ENCODE data around the gene FXYD7.
A peak's percentile ranks its signal among the peaks of the same experiment; 100 is the strongest.

FXYD7 gene

DNA sequence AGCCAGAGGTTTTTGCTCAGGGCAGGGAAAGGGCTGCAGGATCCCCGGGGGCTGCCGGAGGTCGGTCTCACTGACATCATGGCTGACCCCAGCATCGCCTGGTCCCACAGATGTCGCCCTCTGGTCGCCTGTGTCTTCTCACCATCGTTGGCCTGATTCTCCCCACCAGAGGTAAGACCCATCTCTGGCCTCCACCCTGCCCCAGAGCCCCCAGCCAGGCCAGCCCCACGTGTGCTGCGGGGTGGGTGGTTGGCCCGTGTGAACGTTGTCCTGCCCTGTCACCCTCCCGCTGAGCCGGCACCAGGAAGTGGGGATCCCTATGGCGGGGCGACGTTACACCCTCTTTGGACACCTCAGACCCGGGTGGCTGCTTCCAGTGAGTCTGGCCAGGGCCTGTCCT is 12.4 kb downstream of the FXYD7 start:
- Histone ChIP-seq H3K9me3 (ENCODE audit: control insufficient read depth, low read length) (no peaks in the 10 kb centered on the region), H3K27me3 (replicated peaks; ENCODE audit: control insufficient read depth, insufficient read depth, low read length, poor library complexity, severe bottlenecking) (no peaks in the 10 kb centered on the region), H3K36me3 (ENCODE audit: control insufficient read depth, insufficient read depth, low read length) (peaks cover 43% of the 10 kb centered on the region), H3K4me3 (ENCODE audit: insufficient read depth, low read depth, low read length, poor library complexity, severe bottlenecking) (peak overlapping the region; percentile 99), H3K27ac (ENCODE audit: insufficient read depth, low read length, poor library complexity, severe bottlenecking) (peak overlapping the region; percentile 93), H3K4me1 (ENCODE audit: control insufficient read depth, insufficient read depth, low read length, poor library complexity, severe bottlenecking) (peaks cover 32% of the 10 kb centered on the region)
- no peak for DNase-seq

GRCh38 chr19:35155981-35156672 is 13.1 kb downstream of the FXYD7 start:
- H3K4me3 ChIP-seq (ENCODE audit: insufficient read depth, low read depth, low read length, poor library complexity, severe bottlenecking) = peak overlapping the region; percentile 99
- peaks cover 50% of the 10 kb centered on the region for H3K36me3 ChIP-seq (ENCODE audit: control insufficient read depth, insufficient read depth, low read length)
- no peaks in the 10 kb centered on the region for H3K27me3 ChIP-seq (replicated peaks; ENCODE audit: control insufficient read depth, insufficient read depth, low read length, poor library complexity, severe bottlenecking)
- peaks cover 32% of the 10 kb centered on the region for H3K4me1 ChIP-seq (ENCODE audit: control insufficient read depth, insufficient read depth, low read length, poor library complexity, severe bottlenecking)
- no peak for DNase-seq
- H3K9me3 ChIP-seq (ENCODE audit: control insufficient read depth, low read length) = no peaks in the 10 kb centered on the region
- peak overlapping the region; percentile 93 for H3K27ac ChIP-seq (ENCODE audit: insufficient read depth, low read length, poor library complexity, severe bottlenecking)

DNA sequence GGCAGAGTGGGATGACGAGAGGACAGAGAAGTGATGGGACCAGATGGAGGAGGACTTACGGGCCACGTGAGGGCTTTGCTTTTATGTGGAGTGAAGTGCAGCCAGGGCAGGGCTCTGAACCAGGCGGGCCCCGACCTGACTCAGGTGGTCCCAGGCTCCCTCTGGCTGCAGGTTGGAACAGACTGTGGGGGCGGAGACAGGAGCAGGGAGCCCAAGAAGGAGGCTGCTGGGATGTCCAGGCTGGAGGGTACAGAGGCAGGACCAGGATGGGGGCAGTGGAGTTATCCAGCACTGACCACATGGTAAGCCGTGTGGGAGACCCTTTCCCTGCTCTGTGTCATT is 13.6 kb downstream of the FXYD7 start:
- Histone ChIP-seq H3K36me3 (ENCODE audit: control insufficient read depth, insufficient read depth, low read length) (peaks cover 55% of the 10 kb centered on the region), H3K4me1 (ENCODE audit: control insufficient read depth, insufficient read depth, low read length, poor library complexity, severe bottlenecking) (peaks cover 32% of the 10 kb centered on the region), H3K27me3 (replicated peaks; ENCODE audit: control insufficient read depth, insufficient read depth, low read length, poor library complexity, severe bottlenecking) (no peaks in the 10 kb centered on the region), H3K4me3 (ENCODE audit: insufficient read depth, low read depth, low read length, poor library complexity, severe bottlenecking) (peak overlapping the region; percentile 15), H3K9me3 (ENCODE audit: control insufficient read depth, low read length) (no peaks in the 10 kb centered on the region), H3K27ac (ENCODE audit: insufficient read depth, low read length, poor library complexity, severe bottlenecking) (peak overlapping the region; percentile 93)
- DNase-seq = no peak

GRCh38 chr19:35157431-35157830 is 14.4 kb downstream of the FXYD7 start:
- no peak for DNase-seq
- Histone ChIP-seq H3K4me3 (ENCODE audit: insufficient read depth, low read depth, low read length, poor library complexity, severe bottlenecking) (no peak overlapping the region), H3K27me3 (replicated peaks; ENCODE audit: control insufficient read depth, insufficient read depth, low read length, poor library complexity, severe bottlenecking) (no peaks in the 10 kb centered on the region)

GRCh38 chr19:35159606-35160005 is 16.6 kb downstream of the FXYD7 start:
- Histone ChIP-seq H3K4me1 (ENCODE audit: control insufficient read depth, insufficient read depth, low read length, poor library complexity, severe bottlenecking) (peaks cover 23% of the 10 kb centered on the region), H3K27me3 (replicated peaks; ENCODE audit: control insufficient read depth, insufficient read depth, low read length, poor library complexity, severe bottlenecking) (no peaks in the 10 kb centered on the region), H3K4me3 (ENCODE audit: insufficient read depth, low read depth, low read length, poor library complexity, severe bottlenecking) (no peak overlapping the region), H3K36me3 (ENCODE audit: control insufficient read depth, insufficient read depth, low read length) (peaks cover 85% of the 10 kb centered on the region), H3K9me3 (ENCODE audit: control insufficient read depth, low read length) (no peaks in the 10 kb centered on the region), H3K27ac (ENCODE audit: insufficient read depth, low read length, poor library complexity, severe bottlenecking) (no peak overlapping the region)
- DNase-seq = no peak

More at GRCh38 chr19:35157431-35157830, 14.4 kb downstream of the FXYD7 start:
- H3K4me1 ChIP-seq (ENCODE audit: control insufficient read depth, insufficient read depth, low read length, poor library complexity, severe bottlenecking) = peaks cover 32% of the 10 kb centered on the region
- peak overlapping the region; percentile 19 for H3K27ac ChIP-seq (ENCODE audit: insufficient read depth, low read length, poor library complexity, severe bottlenecking)
- no peaks in the 10 kb centered on the region for H3K9me3 ChIP-seq (ENCODE audit: control insufficient read depth, low read length)
- H3K36me3 ChIP-seq (ENCODE audit: control insufficient read depth, insufficient read depth, low read length) = peaks cover 63% of the 10 kb centered on the region

DNA sequence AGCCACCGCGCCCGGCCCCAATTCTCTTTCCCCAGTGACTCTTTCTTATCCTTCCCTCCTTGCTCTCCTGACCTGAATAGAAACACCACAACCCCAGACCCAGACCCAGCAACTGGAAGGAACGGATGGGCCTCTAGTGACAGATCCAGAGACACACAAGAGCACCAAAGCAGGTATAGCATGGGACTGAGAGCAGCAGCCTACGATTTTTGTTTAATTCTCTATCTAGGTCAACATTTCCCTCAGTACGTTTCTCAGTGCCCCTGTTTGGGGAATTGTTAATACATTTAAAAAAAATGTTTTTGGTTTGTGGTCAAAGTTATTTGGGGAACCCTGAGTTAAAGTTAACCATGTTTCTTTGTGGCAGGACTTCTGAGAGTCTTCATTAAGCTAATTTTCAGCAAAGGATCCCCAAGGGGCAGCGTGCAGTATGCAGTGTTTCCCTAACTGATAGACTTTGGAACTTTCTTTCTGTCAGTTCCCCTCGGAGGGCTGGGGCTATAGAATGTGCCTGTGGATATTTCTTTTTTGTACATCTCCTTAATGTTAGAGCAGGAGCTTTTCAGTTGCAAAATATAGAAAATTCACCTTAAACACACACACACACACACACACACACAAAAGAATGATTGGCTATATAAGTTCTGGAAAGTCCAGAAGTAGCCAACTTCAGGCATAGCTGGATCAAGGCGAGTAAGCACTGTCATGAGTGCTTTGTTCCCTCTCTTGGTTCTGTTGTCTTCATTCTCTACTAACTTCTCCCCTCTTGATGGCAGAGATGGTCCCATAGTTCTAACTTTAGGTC is 17.8 kb downstream of the FXYD7 start:
- H3K27ac ChIP-seq (ENCODE audit: insufficient read depth, low read length, poor library complexity, severe bottlenecking) = no peak overlapping the region
- DNase-seq = no peak
- H3K4me1 ChIP-seq (ENCODE audit: control insufficient read depth, insufficient read depth, low read length, poor library complexity, severe bottlenecking) = peaks cover 19% of the 10 kb centered on the region
- peaks cover 96% of the 10 kb centered on the region for H3K36me3 ChIP-seq (ENCODE audit: control insufficient read depth, insufficient read depth, low read length)
- H3K9me3 ChIP-seq (ENCODE audit: control insufficient read depth, low read length) = peaks cover 5% of the 10 kb centered on the region
- H3K27me3 ChIP-seq (replicated peaks; ENCODE audit: control insufficient read depth, insufficient read depth, low read length, poor library complexity, severe bottlenecking) = no peaks in the 10 kb centered on the region
- H3K4me3 ChIP-seq (ENCODE audit: insufficient read depth, low read depth, low read length, poor library complexity, severe bottlenecking) = no peak overlapping the region

- Histone ChIP-seq H3K4me1 (ENCODE audit: control insufficient read depth, insufficient read depth, low read length, poor library complexity, severe bottlenecking) (peaks cover 14% of the 10 kb centered on the region), H3K36me3 (ENCODE audit: control insufficient read depth, insufficient read depth, low read length) (peaks cover 96% of the 10 kb centered on the region), H3K27ac (ENCODE audit: insufficient read depth, low read length, poor library complexity, severe bottlenecking) (no peak overlapping the region)
These were observed 18.3 kb downstream of the FXYD7 start for GRCh38 chr19:35161434-35161743.

DNA sequence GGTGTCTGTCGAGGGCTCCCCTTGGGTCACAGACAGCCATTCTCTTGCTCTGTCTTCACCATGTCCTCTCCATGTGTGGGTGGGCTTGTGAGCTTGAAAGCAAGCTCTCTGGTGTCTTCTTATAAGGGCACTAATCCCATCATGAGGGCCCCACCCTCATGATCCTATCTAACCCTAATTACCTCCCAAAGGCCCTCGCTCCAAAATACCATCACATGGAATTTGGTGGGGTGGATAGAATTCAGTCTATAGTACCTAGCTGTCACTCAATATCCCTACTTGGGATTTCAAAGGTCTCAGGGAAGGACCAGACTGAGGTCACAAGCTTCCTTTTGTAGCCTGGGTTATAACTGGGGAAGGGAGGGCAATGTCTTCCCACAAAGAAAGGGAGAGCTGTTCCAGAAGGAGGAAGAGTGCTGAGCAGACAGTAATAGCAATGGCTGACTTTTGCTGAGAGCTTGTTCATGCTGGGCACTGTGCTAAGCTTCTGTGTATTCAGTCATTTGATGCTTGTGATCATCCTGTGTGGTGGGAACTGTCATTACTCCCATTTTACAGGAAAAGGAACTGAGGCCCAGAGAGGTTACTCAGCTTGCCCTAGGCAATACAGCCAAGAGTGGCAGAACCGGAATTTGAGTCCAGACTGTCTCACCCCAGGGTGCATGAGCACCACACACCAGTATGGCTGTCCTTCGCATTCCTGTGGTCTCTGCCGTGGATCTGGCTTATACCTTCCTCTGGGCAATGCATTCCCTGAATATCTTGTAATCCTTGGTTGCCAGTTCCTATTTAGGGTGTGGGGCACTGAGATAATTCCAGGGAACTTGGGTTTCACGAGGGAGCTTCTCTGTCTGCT is 19.6 kb downstream of the FXYD7 start:
- Histone ChIP-seq H3K27ac (ENCODE audit: insufficient read depth, low read length, poor library complexity, severe bottlenecking) (peak overlapping the region; percentile 12), H3K36me3 (ENCODE audit: control insufficient read depth, insufficient read depth, low read length) (peaks cover 93% of the 10 kb centered on the region), H3K4me1 (ENCODE audit: control insufficient read depth, insufficient read depth, low read length, poor library complexity, severe bottlenecking) (peaks cover 17% of the 10 kb centered on the region), H3K27me3 (replicated peaks; ENCODE audit: control insufficient read depth, insufficient read depth, low read length, poor library complexity, severe bottlenecking) (no peaks in the 10 kb centered on the region), H3K4me3 (ENCODE audit: insufficient read depth, low read depth, low read length, poor library complexity, severe bottlenecking) (no peak overlapping the region), H3K9me3 (ENCODE audit: control insufficient read depth, low read length) (peaks cover 10% of the 10 kb centered on the region)
- DNase-seq = no peak

More at GRCh38 chr19:35161434-35161743, 18.3 kb downstream of the FXYD7 start:
- DNase-seq = no peak
- Histone ChIP-seq H3K27me3 (replicated peaks; ENCODE audit: control insufficient read depth, insufficient read depth, low read length, poor library complexity, severe bottlenecking) (no peaks in the 10 kb centered on the region), H3K4me3 (ENCODE audit: insufficient read depth, low read depth, low read length, poor library complexity, severe bottlenecking) (no peak overlapping the region), H3K9me3 (ENCODE audit: control insufficient read depth, low read length) (peaks cover 10% of the 10 kb centered on the region)

- no peaks in the 10 kb centered on the region for H3K27me3 ChIP-seq (replicated peaks; ENCODE audit: control insufficient read depth, insufficient read depth, low read length, poor library complexity, severe bottlenecking)
- no peak overlapping the region for H3K4me3 ChIP-seq (ENCODE audit: insufficient read depth, low read depth, low read length, poor library complexity, severe bottlenecking)
- DNase-seq = no peak
- peaks cover 10% of the 10 kb centered on the region for H3K9me3 ChIP-seq (ENCODE audit: control insufficient read depth, low read length)
- H3K36me3 ChIP-seq (ENCODE audit: control insufficient read depth, insufficient read depth, low read length) = peaks cover 89% of the 10 kb centered on the region
- H3K27ac ChIP-seq (ENCODE audit: insufficient read depth, low read length, poor library complexity, severe bottlenecking) = no peak overlapping the region
- peaks cover 18% of the 10 kb centered on the region for H3K4me1 ChIP-seq (ENCODE audit: control insufficient read depth, insufficient read depth, low read length, poor library complexity, severe bottlenecking)
These were observed 21.4 kb downstream of the FXYD7 start for GRCh38 chr19:35164418-35164817.
